ENCODE data around the gene RPP21.

GRCh38 chr6:30322527-30323501, 22.1 kb upstream of the RPP21 start:
- TF ChIP-seq CTCF (IDR thresholded peaks at IDR 0.05) (no peak), POLR2A (IDR thresholded peaks at IDR 0.05; ENCODE audit: low read depth) (no peak), POLR2AphosphoS5 (IDR thresholded peaks at IDR 0.05) (no peak), EP300 (IDR thresholded peaks at IDR 0.05) (no peak)

Measured in esophagus muscularis mucosa (tissue), 4 donors.